GM18873 (cell line): ENCODE data around the gene PRPSAP2.
A peak's percentile ranks its signal among the peaks of the same experiment; 100 is the strongest.
"Not testable (repeated sequence)": the region's sequence is repeated elsewhere in the genome, so short reads cannot be mapped to it uniquely, and the experiment has no call there.

Source experiments
- ATAC-seq: cut with Tn5 transposase; IDR thresholded peaks from one replicate; pipeline ENCODE4 v1.9.1; 2021; ENCODE audit warnings: mild to moderate bottlenecking, moderate library complexity, moderate number of reproducible peaks; ENCODE audit not compliant: unreplicated experiment, low FRiP score

Gene PRPSAP2

GRCh38 chr17:18857864-18858566 lies at the start of gene PRPSAP2:
PRPSAP2 (plus strand) TSS chr17:18858131; CDS start chr17:18865834, 7,703 bp downstream.
- peak; percentile 48 for ATAC-seq

GRCh38 chr17:18815924-18816323 lies 42.0 kb upstream of the PRPSAP2 start:
- ATAC-seq = not testable (repeated sequence)

GRCh38 chr17:18816489-18817371 lies 41.2 kb upstream of the PRPSAP2 start:
- not testable (repeated sequence) for ATAC-seq

GRCh38 chr17:18821430-18821829 lies 36.5 kb upstream of the PRPSAP2 start:
- ATAC-seq = not testable (repeated sequence)

GRCh38 chr17:18827613-18828012 lies 30.3 kb upstream of the PRPSAP2 start:
- not testable (repeated sequence) for ATAC-seq

GRCh38 chr17:18848501-18848900 lies 9.4 kb upstream of the PRPSAP2 start:
- ATAC-seq = no peak

- no peak for ATAC-seq
Observed at GRCh38 chr17:18850679-18851078, 7.3 kb upstream of the PRPSAP2 start.

GRCh38 chr17:18851201-18851600 lies 6.7 kb upstream of the PRPSAP2 start:
- ATAC-seq = no peak

GRCh38 chr17:18854956-18855355 lies 3.0 kb upstream of the PRPSAP2 start:
- no peak for ATAC-seq

GRCh38 chr17:18855831-18856569 lies 1.9 kb upstream of the PRPSAP2 start:
- ATAC-seq = peak; percentile 77

- ATAC-seq = no peak
Observed at GRCh38 chr17:18856570-18856915, 1.4 kb upstream of the PRPSAP2 start.

- ATAC-seq = no peak
Observed at GRCh38 chr17:18858567-18859245, 775 bp downstream of the PRPSAP2 start.

GRCh38 chr17:18859256-18859655 lies 1.3 kb downstream of the PRPSAP2 start:
- no peak for ATAC-seq

- no peak for ATAC-seq
Observed at GRCh38 chr17:18860161-18860972, 2.4 kb downstream of the PRPSAP2 start.

- no peak for ATAC-seq
Observed at GRCh38 chr17:18862011-18862410, 4.1 kb downstream of the PRPSAP2 start.

GRCh38 chr17:18864996-18865395 lies 7.1 kb downstream of the PRPSAP2 start:
- not testable (repeated sequence) for ATAC-seq

GRCh38 chr17:18866866-18867813 lies 9.2 kb downstream of the PRPSAP2 start:
- no peak for ATAC-seq

- no peak for ATAC-seq
Observed at GRCh38 chr17:18877104-18877645, 19.2 kb downstream of the PRPSAP2 start.
